GM18909 (cell line): ENCODE results near the gene ZNF106.

Experiments
- ATAC-seq: cut with Tn5 transposase; IDR thresholded peaks from one replicate; pipeline ENCODE4 v1.9.1; 2021; ENCODE audit warnings: mild to moderate bottlenecking; ENCODE audit not compliant: unreplicated experiment, poor library complexity

ZNF106 gene

DNA sequence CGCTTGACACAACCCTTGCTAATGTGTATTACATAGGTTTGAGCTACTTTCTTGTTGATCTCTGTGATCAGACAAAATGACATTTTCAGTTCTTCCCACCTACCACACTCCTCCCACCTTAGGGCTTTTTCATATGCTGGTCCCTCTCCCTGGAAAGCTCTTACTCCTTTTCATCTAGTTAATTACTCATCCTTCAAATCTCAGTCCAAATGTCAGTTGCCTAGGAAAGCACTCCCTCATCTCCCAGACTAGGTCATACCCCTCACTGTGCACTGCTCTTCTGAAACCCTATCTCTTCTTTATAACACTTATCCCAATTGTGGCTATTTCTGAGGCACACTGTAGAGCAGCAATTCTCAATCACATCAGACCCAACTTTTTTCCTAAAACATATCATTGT lies 7.3 kb downstream of the ZNF106 start:
- ATAC-seq: no peak

GRCh38 chr15:42482701-42483100 lies 8.2 kb downstream of the ZNF106 start:
- ATAC-seq: no peak

GRCh38 chr15:42474827-42475226 lies 16.1 kb downstream of the ZNF106 start:
- no peak for ATAC-seq

GRCh38 chr15:42471002-42471401 lies 19.9 kb downstream of the ZNF106 start:
- ATAC-seq: no peak

GRCh38 chr15:42465520-42466259 lies 25.3 kb downstream of the ZNF106 start:
- no peak for ATAC-seq

DNA sequence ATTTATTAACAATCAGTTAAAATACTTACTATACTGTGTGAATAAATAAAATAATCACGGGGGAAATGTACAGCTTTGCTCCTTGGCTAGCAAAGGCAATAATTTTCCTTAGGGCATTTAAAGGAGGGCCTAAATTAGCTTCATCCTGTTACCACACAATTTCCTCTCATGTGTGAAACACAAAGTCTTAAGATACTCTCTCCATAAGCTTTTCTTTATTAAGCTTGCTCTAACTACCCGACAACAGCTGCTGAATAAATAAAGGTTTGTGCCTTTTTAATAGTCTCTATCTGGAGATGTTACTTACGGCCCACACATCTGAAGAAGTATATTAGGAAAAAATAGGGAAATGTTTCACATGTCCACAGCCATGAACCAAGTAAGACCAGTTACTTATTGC lies 29.7 kb downstream of the ZNF106 start:
- ATAC-seq: no peak

GRCh38 chr15:42457445-42458442 lies 33.2 kb downstream of the ZNF106 start:
- peak; percentile 71 for ATAC-seq

GRCh38 chr15:42456971-42457370 lies 34.0 kb downstream of the ZNF106 start:
- no peak for ATAC-seq

DNA sequence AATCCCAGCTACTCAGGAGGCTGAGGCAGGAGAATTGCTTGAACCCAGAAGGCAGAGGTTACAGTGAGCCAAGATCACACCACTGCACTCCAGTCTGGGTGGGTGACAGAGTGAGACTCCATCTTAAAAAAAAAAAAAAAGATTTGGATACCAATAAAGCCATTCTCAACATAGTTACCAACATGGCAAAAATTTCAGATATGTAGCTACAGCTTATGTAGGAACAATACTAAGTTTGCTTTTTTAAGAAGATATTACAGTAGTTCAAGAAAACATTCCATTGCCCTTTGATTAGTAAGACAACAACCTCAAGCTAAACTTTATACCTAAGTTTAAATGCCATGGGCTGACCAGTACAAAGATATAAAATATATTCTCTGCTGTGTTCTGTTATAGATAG lies 34.4 kb downstream of the ZNF106 start:
- no peak for ATAC-seq

- ATAC-seq: no peak
Observed at GRCh38 chr15:42453826-42454225, 37.1 kb downstream of the ZNF106 start.

- no peak for ATAC-seq
Observed at GRCh38 chr15:42450425-42450790, 40.5 kb downstream of the ZNF106 start.

GRCh38 chr15:42449770-42450424 lies 41.0 kb downstream of the ZNF106 start:
- ATAC-seq: no peak

DNA sequence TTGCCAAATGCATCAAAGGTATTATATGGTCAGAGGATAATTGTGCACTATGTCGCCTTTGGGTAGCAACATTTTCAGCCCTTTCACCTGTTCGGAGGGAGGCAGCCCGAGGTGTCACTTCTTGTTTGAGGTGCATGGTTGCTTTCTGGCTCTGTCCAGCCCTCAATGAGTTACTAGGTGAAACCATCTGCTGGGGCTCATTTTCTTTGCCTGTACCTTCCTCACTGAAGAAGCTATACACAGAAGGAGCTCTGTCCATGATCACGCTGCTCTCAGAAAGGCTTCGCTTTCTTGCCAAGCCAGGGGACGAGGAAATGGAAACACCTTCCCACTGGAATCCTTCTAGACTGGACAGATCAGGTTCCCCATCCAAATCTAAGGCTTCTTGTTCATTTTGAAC lies 42.7 kb downstream of the ZNF106 start:
- no peak for ATAC-seq

DNA sequence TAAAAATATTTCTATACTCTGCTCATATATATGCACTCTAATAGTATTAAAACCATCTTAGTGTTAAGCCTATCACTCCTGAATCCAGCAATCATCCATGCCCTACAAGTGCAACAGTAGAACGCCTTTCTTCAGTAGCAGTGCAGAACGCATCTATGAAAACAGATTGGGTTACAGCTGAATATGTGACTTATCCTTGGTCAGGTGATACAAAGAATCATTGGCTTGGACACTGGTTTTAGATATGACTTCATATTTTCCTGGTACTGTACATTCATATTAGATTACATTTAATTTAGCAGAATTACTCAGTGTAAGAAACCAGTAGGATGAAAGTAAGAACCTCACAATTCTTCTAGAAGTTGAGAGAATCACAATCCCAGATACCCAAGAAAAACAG lies 43.3 kb downstream of the ZNF106 start:
- ATAC-seq: no peak

- ATAC-seq: no peak
Observed at GRCh38 chr15:42445551-42445950, 45.4 kb downstream of the ZNF106 start.

DNA sequence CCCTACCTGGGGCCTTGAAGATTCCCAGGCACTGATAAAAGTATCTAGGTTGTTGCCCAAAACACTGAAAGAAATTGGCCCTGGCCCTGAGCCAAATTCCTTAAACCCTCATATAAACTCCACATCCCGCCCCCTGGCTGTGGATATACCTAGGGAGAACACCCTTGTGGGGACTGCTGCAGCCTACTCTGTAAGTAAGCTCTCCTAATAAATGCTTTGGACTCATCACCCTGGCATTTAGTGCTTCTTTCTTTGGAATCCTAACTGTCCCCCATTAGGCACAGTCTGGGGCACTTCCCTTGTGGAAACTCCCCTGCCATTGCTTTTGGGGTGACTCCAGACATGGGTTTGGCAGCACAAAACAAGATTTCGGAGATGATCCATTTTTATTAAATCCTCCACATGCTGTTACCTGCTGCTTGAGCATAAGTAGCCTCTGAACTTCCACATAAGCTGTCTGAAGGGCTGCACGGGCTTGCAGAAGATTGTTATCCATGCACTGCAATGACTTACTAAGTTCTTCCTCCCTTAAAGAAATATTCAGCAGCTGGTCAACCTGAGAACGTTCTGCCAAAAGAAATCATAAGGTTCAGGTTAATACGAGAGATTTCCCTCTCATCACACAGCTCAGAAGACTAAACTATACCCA lies 46.4 kb downstream of the ZNF106 start:
- no peak for ATAC-seq

- no peak for ATAC-seq
Observed at GRCh38 chr15:42427429-42428223, 63.3 kb downstream of the ZNF106 start.

DNA sequence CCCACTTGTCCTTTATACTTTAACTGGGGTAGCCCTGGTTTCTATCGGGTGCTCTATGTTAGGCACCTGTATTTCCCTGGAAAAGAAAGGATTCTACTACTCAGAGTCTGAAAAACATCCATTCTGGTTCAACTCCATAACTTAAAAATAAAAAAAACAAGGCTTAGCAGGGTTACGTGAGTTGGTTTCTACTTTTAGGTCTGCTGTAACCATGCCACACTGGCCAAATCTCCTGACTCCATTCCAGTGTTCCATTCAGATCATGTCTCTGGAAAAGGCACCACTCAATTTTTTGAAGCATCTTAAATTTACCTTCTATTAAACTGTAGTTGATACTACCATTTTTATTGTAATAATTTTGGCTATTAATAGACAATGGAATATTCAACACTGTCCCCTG lies 69.6 kb downstream of the ZNF106 start:
- no peak for ATAC-seq

DNA sequence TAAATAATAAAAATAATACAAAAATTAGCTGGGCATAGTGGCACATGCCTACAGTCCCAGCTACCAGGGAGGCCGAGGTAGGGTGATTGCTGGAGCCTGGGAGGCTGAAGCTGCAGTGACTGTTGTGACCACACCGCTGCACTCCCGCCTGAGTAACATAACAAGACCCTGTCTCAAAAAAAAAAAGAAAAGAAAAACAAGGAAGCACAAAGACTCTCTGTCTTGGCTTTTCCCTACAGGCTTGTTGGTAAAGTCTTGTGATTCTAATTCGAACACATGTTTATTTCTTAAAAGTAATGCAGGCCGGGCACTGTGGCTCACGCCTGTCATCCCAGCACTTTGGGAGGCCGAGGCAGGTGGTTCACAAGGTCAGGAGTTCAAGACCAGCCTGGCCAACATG lies 71.6 kb downstream of the ZNF106 start:
- no peak for ATAC-seq

DNA sequence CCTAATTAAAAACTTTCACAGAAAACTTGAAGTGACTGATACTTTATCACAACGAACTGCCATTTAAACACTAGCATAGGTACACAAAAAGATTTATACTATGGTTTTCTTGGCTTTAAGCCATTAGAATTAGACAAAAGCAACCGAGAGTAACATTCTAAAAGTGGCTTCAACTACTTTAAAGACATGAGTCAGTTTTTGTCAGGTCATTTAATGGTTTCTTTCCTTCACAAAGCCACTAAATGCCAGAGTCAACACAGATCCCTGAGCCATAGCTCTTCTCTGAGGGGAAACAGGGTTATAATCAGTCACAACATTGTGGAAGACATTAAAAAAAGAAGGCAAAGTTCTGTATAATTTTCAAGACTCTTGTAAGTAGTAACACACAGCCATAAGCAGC lies 77.0 kb downstream of the ZNF106 start:
- no peak for ATAC-seq
